NCI-H345 treated with DMSO at 0.1 percent for 48 hours (cell line): Measurements from ENCODE around the gene HRH2.
"Not testable (repeated sequence)": the region's sequence is repeated elsewhere in the genome, so short reads cannot be mapped to it uniquely, and the experiment has no call there.

Source experiments
- DNase-seq: peaks from one replicate; lab custom pipeline; 2025; ENCODE audit not compliant: unreplicated experiment; lab: John Stamatoyannopoulos, UW

Gene HRH2

GRCh38 chr5:175646251-175646650, 11.6 kb upstream of the HRH2 start:
- no peak for DNase-seq

DNA sequence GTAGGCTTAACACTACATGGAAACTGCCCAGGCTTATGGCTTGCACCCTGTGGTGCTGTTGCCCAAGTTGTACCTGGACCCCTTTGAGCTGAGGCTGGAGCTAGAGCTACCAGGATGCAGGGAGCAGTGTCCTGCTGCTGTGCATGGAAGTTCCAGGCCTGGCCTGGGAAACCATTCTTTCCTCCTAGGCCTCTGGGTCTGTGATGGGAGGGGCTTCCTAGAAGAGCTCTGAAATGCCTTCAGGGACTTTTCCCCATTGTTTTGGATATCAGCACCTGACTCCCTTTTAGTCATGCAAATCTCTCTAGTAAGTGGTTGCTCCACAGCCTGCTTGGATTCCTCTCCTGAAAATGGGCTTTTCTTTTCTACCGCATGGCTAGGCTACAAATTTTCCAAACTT, 7.9 kb upstream of the HRH2 start:
- DNase-seq, result no peak

GRCh38 chr5:175650430-175651205, 7.3 kb upstream of the HRH2 start:
- DNase-seq, result not testable (repeated sequence)

DNA sequence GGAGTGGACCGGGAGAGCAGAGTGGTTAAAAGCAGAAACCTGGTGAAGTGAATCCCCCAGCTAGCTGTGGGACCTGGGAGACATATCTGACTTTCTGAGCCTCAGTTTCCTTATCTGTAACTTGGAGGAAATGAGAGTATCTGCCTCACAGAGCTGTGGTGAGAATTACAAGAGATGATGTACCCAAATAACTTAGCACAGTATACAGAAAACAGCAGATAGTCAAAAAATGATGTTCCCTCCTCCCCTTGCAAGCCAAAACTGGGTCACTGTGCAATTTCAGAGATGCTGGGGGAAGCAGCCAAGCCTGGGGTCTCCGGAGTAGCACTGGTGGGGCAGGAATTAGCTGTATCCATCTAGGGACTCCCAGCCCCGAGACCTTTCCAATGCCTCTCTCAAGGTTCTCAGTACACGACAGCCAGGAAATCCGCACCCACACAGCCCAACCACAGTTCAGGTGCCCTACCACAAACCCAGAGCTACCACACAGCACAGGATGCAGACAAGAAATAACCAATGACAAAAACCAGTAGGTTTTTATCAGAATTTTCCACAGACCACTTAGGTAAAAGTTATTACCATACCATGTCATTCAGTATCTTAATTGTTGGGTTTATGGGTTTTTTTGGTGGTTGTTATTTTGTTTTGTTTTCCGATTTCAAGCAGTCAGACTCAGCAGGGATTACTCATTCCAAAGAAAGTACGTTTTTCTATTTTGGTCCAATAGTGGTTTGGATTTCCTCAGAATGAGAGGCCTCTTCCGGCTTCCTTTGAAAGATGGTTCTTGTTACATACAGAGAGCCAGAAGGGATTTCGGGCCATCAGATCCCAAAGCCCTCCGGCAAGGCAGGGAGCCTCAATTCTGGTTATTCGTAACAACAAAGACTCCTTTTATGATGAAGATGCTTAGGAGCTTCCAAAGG, 4.9 kb upstream of the HRH2 start:
- DNase-seq, result no peak

DNA sequence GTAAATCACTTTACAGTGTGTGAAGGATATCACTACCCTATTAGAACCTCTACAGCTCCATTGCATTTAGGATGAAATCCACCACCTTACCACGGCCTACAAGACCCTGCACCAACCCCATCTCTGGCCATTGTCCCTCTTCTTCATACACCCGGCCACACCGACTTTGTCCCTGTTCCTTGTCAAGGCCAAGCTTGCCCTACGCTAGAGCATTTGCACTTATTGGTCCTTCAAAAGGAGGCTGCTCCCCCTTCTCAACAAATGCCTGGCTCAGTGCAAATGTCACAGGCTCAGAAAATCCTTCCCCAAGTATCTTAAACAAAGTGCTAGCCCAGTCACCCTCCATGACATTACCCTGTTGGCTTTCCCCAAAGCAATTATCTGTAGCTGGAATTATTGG, 4.1 kb upstream of the HRH2 start:
- DNase-seq, result no peak

DNA sequence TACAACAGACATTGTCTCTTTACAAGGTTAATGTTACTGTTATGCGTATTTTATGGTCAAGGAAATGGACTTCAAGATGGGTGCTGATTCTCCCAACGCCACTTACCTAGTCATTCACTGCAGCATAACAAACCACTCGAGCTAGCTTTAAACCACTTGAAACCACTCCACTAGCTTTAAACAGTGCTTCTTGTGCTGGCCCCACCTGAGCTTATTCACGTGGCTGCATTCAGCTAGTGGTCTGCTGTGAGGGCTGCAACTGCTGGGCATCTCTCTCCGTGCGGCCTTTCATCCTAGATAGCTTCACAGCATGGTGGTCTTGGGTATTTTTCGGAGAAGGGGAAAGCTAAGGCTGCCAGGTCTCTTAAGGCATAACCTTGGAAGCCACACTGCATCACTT, 3.5 kb upstream of the HRH2 start:
- peak; percentile 83 for DNase-seq

GRCh38 chr5:175654807-175655206, 3.1 kb upstream of the HRH2 start:
- DNase-seq, result peak; percentile 11

DNA sequence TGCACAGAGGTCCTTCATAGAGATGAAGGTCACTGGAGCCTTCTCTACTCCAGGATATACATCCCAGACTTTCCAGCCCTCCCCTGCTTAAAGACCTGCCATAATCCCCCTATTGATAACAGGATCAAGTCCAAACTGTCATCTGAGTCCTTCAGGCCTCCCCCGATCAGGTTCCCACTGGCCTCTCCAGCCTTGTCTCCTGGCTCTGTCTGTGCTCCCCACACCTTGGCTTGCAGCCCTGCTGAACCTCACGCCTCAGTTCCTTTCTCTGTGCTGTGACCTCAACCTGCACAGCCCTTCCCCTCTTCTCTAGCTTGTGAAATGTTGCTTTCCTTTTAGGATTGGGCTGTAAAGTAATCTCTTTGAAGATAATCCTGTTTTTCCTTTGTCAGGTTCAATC, 2.5 kb upstream of the HRH2 start:
- no peak for DNase-seq

DNA sequence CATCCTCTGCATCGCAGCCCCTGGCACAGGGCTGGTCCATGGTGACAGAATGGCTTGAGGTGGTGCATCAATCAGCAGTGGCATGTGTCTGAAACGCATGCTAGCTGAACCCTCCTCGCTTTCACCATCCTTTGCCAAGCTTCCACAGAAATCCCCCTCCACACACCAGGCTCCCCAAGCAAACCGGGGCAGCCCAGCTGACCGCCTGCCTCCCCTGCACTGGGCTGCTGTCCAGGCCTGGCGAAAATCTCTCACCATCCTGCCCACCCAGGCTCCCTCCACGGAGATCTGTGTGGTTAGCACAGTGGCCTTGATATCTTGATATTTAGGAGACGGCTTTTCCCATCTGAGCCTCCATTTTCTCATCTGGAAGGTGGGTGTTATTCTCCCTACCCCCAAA, 905 bp upstream of the HRH2 start:
- no peak for DNase-seq

GRCh38 chr5:175658299-175659145, 651 bp downstream of the HRH2 start:
- DNase-seq, result no peak

DNA sequence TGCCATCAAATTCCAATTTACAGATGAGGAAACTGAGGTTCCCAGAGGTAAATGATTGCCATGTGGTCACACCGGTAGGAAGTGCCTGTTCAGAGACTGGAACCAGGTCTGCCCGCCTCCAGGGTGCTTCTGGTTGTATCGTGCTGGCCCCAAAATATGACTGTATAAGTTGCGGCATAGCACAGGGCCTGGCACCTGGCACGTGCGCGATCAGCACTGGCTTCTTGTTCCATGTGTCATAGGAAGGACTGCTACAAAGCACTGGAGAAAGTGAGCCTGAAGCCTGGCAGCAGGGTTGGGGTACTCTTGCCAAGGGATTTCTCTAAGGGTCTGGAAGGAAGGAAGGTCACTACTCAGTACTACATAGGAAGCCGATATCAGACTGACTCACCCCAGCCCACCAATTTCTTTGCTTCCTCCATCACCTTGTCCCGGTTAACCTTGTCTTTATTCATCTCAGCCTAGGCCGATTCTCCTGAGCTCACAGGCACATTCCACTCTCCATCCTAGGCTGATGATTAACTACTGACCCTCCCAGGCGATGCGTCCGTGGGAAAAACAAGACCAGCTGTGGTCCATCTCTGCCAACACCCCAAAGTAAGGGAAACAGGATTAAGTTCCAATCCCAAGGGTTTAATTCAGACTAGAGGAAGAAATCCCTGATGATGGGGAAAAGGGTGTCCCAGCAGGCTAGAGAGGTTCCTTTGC, 1.8 kb downstream of the HRH2 start:
- DNase-seq, result no peak

DNA sequence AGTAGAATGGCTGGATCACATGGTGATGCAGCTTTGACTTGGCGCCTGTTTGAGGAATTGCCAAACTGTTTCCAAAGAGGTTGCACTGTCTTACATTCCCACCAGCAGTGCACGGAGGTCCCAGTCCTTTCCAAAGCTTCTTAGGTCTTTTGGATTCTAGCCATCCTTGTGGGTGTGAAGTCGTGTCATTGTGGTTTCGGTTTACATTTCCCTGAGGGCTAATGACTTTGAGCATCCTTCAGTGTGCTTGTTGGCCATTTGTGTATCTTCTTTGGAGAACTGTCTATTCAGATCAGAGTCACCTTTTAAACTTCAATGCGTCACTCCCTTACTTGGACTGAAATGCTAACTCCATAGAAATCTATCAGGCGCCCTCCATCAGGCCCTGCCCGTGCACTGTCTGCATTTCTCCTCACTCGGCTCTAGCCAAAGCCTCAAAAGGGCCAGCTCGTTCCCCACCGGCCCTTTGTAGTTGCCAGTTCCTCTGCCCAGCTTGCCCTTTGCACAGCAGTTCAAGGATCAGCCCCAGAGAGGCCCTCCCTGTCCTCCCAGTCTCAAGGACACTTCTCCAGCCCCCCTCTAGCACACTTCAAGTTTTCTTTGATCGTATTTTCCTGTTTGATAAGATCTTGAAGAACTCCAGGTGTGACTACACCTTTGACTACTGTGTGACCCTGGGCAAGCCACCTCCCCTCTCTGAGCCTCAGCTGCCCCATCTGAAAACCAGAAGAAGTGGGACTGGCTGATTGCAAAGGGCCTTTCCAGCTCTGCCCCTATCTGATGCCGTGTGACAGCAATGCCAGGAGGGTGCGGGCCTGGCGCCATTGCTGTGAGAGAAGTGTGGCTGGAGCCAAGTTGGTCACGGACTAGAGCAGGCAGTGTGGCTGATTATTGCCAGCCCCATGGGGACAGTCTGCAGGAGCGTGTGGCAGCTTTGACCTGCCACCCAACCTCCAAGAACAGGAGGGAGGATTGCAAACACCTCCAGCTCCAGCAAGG, 5.6 kb downstream of the HRH2 start:
- DNase-seq, result no peak

DNA sequence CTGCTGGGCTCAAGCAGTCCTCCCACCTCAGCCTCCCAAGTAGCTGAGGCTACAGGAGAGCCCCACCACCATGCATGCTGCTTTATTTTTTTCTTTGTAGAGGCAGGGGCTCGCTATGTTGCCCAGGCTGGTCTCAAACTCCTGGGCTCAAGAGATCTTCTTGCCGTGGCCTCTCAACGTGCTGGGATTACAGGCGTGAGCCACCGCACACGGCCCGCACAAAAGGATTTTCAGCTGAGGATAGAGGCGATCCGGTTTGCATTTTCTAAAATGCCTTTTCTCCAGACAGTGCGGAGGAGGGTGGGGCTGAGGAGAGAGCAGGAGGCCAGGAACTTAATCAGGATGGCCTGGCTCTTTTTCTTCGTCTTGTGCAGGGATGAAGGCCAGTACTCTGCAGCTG, 6.9 kb downstream of the HRH2 start:
- DNase-seq, result no peak

DNA sequence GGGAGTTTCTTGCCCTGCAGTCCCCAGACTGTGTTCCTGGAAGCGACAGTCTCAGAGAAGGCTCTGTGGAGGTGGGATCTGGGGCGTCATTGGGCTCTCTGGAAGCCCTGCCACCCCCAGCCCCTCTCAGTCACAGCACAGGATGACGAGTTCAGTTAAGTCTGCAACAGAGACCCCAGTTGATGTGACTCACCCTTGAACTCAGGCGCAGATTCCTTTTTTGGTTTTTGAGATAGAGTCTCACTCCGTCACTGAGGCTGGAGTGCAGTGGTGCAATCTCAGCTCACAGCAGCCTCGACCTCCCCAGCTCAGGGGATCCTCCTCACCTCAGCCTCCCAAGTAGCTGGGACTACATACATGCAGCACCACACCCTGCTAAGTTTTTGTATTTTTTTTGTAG, 8.3 kb downstream of the HRH2 start:
- DNase-seq, result no peak

GRCh38 chr5:175668006-175668405, 10.1 kb downstream of the HRH2 start:
- no peak for DNase-seq

DNA sequence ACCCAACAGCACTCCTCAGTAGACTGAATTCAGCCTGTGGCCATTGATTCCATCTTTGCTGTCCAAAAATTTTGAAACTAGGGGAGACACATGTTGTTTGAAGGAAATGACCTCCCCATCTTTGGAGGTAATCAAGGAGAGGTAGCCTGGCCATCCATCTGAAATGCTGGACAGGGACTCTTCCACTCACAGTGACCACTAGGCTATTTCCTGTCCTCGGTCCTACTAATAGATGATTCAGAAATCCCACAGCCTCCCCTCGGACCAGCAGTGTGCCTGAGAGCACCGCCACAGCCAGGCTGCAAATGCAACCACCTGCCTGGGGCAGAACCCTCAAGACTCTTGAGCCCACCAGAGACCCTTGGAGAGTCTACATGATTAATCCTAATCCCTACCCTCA, 12.5 kb downstream of the HRH2 start:
- no peak for DNase-seq

- DNase-seq, result no peak
Observed at GRCh38 chr5:175671013-175671412, 13.1 kb downstream of the HRH2 start.

- DNase-seq, result no peak
Observed at GRCh38 chr5:175672976-175673648, 15.2 kb downstream of the HRH2 start.
